ENCODE results near the gene SSTR4.

The SSTR4 gene

DNA sequence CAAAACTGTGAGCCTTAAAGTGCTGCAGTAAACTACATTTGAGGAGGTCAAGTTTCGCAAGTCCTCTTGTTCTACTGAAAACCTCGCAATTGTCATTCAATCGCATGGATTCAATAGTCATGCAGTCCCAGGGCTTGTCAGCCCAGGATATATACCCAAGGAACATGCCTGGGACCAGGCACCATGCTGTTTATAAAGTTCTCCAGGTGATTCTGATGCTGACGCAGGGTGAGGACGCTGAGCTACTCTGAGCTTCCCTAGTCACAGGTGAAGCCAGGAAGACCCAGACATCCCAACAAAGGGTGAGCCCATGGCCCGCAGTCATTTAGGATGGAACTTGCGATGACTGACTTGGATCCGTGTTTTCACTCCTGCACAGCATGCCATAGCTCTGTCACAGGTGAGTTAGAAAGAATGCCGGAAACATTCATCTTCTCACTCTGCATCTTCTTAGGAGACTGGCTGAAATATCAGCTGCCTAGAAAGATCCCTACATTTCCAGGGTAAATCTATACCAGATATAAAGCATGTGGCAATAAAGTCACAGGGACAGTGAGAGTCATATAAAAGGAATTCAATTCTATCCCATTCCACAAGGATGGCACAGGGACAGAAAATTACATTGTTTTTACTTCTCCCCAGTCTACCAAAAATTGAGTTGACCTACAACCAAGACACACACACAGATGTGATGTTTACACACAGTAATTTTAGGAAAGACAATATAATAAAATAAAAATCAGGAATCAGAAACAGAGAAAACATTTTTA lies 27.0 kb upstream of the SSTR4 start:
- Histone ChIP-seq H3K9me3 (ENCODE audit: control insufficient read depth, insufficient read depth, low read length) (no peaks in the 10 kb centered on the region), H3K9ac (ENCODE audit: low read depth, low read length) (no peak overlapping the region), H3K36me3 (ENCODE audit: insufficient read depth, low read length) (no peaks in the 10 kb centered on the region), H3K4me1 (ENCODE audit: insufficient read depth, low read length) (peaks cover 5% of the 10 kb centered on the region; the same call in 1 of the 2 replicates)

- Histone ChIP-seq H3K9me3 (ENCODE audit: control insufficient read depth, insufficient read depth, low read length) (no peaks in the 10 kb centered on the region), H3K4me1 (ENCODE audit: insufficient read depth, low read length) (peaks cover 5% of the 10 kb centered on the region; the same call in 1 of the 2 replicates), H3K36me3 (ENCODE audit: insufficient read depth, low read length) (no peaks in the 10 kb centered on the region), H3K9ac (ENCODE audit: low read depth, low read length) (no peak overlapping the region)
These were observed 26.4 kb upstream of the SSTR4 start for GRCh38 chr20:23008667-23009066.

- H3K36me3 ChIP-seq (ENCODE audit: insufficient read depth, low read length): no peaks in the 10 kb centered on the region
- H3K9me3 ChIP-seq (ENCODE audit: control insufficient read depth, insufficient read depth, low read length): no peaks in the 10 kb centered on the region
- no peak overlapping the region for H3K9ac ChIP-seq (ENCODE audit: low read depth, low read length)
- peaks cover 5% of the 10 kb centered on the region; the same call in 1 of the 2 replicates for H3K4me1 ChIP-seq (ENCODE audit: insufficient read depth, low read length)
These were observed 25.5 kb upstream of the SSTR4 start for GRCh38 chr20:23009636-23010035.

DNA sequence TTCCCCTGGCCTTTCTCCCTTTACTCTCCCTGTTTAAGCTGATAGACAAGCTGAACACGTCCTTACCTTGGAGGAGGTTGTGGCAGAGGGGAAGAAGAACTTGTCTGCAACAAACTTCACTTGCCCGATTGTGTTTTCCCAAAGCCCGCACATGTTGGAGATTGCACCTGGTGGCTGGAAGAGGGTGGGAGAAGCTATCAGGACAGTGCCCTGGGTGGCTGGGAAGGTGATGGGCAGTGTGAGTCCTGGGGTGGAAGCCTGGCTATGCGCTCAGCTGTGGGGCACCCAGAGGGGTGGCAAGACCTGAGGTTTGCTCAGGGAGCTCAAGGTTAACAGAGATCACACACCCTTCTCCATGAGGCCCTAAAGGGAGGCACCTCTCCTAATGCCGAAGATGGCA lies 25.0 kb upstream of the SSTR4 start:
- H3K36me3 ChIP-seq (ENCODE audit: insufficient read depth, low read length): no peaks in the 10 kb centered on the region
- H3K9me3 ChIP-seq (ENCODE audit: control insufficient read depth, insufficient read depth, low read length): no peaks in the 10 kb centered on the region
- H3K4me1 ChIP-seq (ENCODE audit: insufficient read depth, low read length): peaks cover 5% of the 10 kb centered on the region; the same call in 1 of the 2 replicates
- no peak overlapping the region for H3K9ac ChIP-seq (ENCODE audit: low read depth, low read length)

GRCh38 chr20:23011008-23011721 lies 23.9 kb upstream of the SSTR4 start:
- H3K9me3 ChIP-seq (ENCODE audit: control insufficient read depth, insufficient read depth, low read length): no peaks in the 10 kb centered on the region
- no peak overlapping the region for H3K9ac ChIP-seq (ENCODE audit: low read depth, low read length)
- no peaks in the 10 kb centered on the region for H3K36me3 ChIP-seq (ENCODE audit: insufficient read depth, low read length)
- H3K4me1 ChIP-seq (ENCODE audit: insufficient read depth, low read length): peaks cover 5% of the 10 kb centered on the region; the same call in 1 of the 2 replicates

DNA sequence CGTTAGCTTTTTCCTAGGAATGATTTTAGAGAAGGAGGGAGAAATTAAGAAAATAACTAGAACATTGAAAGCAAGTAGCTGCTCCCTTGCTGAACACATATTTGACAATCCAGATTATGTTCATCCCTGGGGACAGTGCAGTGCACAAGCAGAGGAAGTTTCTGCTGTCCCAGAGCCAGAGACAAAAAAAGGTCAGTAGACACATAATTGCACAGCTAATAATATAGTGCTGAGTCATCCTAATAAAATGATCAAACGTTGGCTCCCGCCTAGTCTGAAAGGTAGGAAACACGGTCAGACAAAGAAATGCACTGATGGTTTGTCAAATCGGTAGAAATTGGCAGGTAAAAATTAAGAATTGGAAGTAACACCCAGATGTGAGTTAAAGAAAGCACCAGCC lies 21.7 kb upstream of the SSTR4 start:
- Histone ChIP-seq H3K4me1 (ENCODE audit: insufficient read depth, low read length) (no peaks in the 10 kb centered on the region), H3K9me3 (ENCODE audit: control insufficient read depth, insufficient read depth, low read length) (no peaks in the 10 kb centered on the region), H3K36me3 (ENCODE audit: insufficient read depth, low read length) (no peaks in the 10 kb centered on the region), H3K9ac (ENCODE audit: low read depth, low read length) (no peak overlapping the region)

- Histone ChIP-seq H3K9me3 (ENCODE audit: control insufficient read depth, insufficient read depth, low read length) (no peaks in the 10 kb centered on the region), H3K9ac (ENCODE audit: low read depth, low read length) (no peak overlapping the region), H3K4me1 (ENCODE audit: insufficient read depth, low read length) (no peaks in the 10 kb centered on the region), H3K36me3 (ENCODE audit: insufficient read depth, low read length) (no peaks in the 10 kb centered on the region)
These were observed 17.6 kb upstream of the SSTR4 start for GRCh38 chr20:23017516-23017915.

GRCh38 chr20:23018432-23018831 lies 16.7 kb upstream of the SSTR4 start:
- no peaks in the 10 kb centered on the region for H3K9me3 ChIP-seq (ENCODE audit: control insufficient read depth, insufficient read depth, low read length)
- no peaks in the 10 kb centered on the region for H3K4me1 ChIP-seq (ENCODE audit: insufficient read depth, low read length)
- no peak overlapping the region for H3K9ac ChIP-seq (ENCODE audit: low read depth, low read length)

GRCh38 chr20:23018941-23019340 lies 16.2 kb upstream of the SSTR4 start:
- no peaks in the 10 kb centered on the region for H3K4me1 ChIP-seq (ENCODE audit: insufficient read depth, low read length)
- no peaks in the 10 kb centered on the region for H3K9me3 ChIP-seq (ENCODE audit: control insufficient read depth, insufficient read depth, low read length)
- H3K9ac ChIP-seq (ENCODE audit: low read depth, low read length): no peak overlapping the region
- no peaks in the 10 kb centered on the region for H3K36me3 ChIP-seq (ENCODE audit: insufficient read depth, low read length)

More at GRCh38 chr20:23018432-23018831, 16.7 kb upstream of the SSTR4 start:
- H3K36me3 ChIP-seq (ENCODE audit: insufficient read depth, low read length): no peaks in the 10 kb centered on the region

GRCh38 chr20:23019403-23019802 lies 15.7 kb upstream of the SSTR4 start:
- H3K36me3 ChIP-seq (ENCODE audit: insufficient read depth, low read length): no peaks in the 10 kb centered on the region
- H3K9me3 ChIP-seq (ENCODE audit: control insufficient read depth, insufficient read depth, low read length): no peaks in the 10 kb centered on the region
- H3K9ac ChIP-seq (ENCODE audit: low read depth, low read length): no peak overlapping the region
- H3K4me1 ChIP-seq (ENCODE audit: insufficient read depth, low read length): no peaks in the 10 kb centered on the region

DNA sequence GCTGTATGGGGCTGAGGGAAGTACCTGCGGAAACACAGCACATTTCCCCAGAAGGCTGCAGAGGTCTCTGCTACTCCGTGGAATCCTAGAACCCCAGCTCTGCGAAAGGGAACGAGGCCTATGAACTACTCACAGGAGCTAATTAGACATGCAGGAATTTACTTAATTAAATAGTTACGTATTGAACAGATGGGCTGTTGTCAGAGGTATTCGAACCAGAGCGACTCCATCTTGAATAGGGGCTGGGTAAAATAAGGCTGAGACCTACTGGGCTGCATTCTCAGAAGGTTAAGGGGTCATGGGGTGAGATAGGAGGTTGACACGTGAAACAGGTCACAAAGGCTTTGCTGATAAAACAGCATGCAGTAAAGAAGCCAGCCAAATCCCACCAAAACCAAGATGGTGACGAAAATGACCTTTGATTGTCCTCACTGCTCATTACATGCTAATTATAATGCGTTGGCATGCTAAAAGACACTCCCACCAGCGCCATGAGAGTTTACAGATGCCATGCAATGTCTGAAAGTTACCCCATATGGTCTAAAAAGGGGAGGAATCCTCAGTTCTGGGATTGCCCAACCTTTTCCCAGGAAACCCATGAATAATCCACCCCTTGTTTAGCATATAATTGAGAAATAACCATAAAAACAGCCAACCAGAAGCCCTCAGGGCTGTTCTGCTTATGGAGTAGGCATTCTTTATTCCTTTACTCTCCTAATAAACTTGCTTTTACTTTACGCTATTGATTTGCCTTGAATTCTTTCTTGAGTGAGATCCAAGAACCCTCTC lies 14.7 kb upstream of the SSTR4 start:
- Histone ChIP-seq H3K36me3 (ENCODE audit: insufficient read depth, low read length) (no peaks in the 10 kb centered on the region), H3K9me3 (ENCODE audit: control insufficient read depth, insufficient read depth, low read length) (no peaks in the 10 kb centered on the region), H3K4me1 (ENCODE audit: insufficient read depth, low read length) (no peaks in the 10 kb centered on the region), H3K9ac (ENCODE audit: low read depth, low read length) (no peak overlapping the region)

GRCh38 chr20:23021541-23021940 lies 13.6 kb upstream of the SSTR4 start:
- Histone ChIP-seq H3K9me3 (ENCODE audit: control insufficient read depth, insufficient read depth, low read length) (no peaks in the 10 kb centered on the region), H3K36me3 (ENCODE audit: insufficient read depth, low read length) (no peaks in the 10 kb centered on the region), H3K9ac (ENCODE audit: low read depth, low read length) (no peak overlapping the region), H3K4me1 (ENCODE audit: insufficient read depth, low read length) (no peaks in the 10 kb centered on the region)

- Histone ChIP-seq H3K9ac (ENCODE audit: low read depth, low read length) (no peak overlapping the region), H3K36me3 (ENCODE audit: insufficient read depth, low read length) (no peaks in the 10 kb centered on the region), H3K4me1 (ENCODE audit: insufficient read depth, low read length) (no peaks in the 10 kb centered on the region), H3K9me3 (ENCODE audit: control insufficient read depth, insufficient read depth, low read length) (no peaks in the 10 kb centered on the region)
These were observed 13.2 kb upstream of the SSTR4 start for GRCh38 chr20:23021951-23022350.

GRCh38 chr20:23022849-23023248 lies 12.3 kb upstream of the SSTR4 start:
- H3K9ac ChIP-seq (ENCODE audit: low read depth, low read length): no peak overlapping the region
- no peaks in the 10 kb centered on the region for H3K4me1 ChIP-seq (ENCODE audit: insufficient read depth, low read length)
- H3K9me3 ChIP-seq (ENCODE audit: control insufficient read depth, insufficient read depth, low read length): no peaks in the 10 kb centered on the region
- H3K36me3 ChIP-seq (ENCODE audit: insufficient read depth, low read length): no peaks in the 10 kb centered on the region
